Hematopoietic multipotent progenitor cell treated with erythropoietin and hydrocortisone succinate and interleukin-3 and kit ligand, for 4 days (in vitro differentiated cells): ENCODE data around the gene UQCRHL.
A peak's percentile ranks its signal among the peaks of the same experiment; 100 is the strongest.
"Not testable (repeated sequence)": the region's sequence is repeated elsewhere in the genome, so short reads cannot be mapped to it uniquely, and the experiment has no call there.

ENCODE experiments used
- DNase-seq: peaks from one replicate; pipeline ENCODE4 v3.0.0-alpha.2; 2015

Gene UQCRHL

DNA sequence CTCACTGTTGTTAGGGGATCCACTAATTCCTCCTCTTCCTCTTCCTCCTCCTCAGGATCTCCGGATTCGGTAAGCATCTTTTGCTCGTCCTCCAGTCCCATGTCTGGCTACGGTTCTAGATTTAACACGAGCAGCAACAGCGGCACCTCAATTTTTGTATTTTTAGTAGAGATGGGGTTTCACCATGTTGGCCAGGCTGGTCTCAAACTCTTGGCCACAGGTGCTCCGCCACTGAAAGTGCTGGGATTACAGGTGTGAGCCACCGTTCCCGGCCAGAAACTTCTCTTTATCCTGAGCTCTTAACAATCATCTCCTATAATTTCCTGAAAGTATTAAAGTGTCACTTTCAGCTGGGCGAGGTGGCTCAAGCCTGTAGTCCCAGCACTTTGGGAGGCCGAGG, at the start of gene UQCRHL:
Gene UQCRHL, minus strand, starts transcription at position 101 of the 400 bp plus-strand sequence. Its CDS starts 0 bp downstream, at position 101.
- DNase-seq, result not testable (repeated sequence)

DNA sequence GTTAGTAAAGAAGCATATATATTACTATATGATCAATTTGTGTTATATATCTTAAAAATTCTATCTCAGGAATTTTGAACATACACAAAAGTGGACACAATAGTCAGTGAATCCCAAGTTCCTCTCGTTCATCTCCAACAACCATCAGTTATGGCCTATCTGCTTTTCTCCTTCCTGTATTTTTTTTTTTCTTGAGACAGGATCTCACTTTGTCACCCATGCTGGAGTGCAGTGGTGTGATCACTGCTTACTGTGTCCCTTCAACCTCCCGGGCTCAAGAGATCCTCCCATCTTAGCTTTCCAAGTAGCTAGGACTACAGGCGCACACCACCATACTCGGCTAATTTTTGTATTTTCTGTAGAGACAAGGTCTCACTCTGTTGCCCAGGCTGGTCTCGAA, 49.4 kb upstream of the UQCRHL start:
- DNase-seq, result no peak

DNA sequence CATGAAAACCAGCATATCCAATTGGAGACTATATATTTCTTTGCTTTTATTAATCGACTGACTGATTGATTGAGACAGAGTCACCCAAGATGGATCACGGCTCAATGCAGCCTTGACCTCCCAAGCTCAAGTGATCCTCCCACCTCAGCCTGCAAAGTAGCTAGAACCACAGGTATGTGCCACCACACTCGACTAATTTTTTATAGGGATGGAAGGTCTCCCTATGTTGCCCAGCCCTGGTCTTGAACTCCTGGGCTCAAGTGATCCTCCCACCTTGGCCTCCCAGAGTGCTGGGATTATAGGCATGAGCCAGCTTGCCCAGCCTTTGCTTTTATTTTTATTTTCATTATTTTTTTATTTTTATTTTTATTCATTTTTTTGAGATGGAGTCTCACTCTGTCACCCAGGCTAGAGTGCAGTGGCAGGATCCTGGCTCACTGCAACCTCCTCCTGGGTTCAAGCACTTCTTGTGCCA, 45.4 kb upstream of the UQCRHL start:
- no peak for DNase-seq

DNA sequence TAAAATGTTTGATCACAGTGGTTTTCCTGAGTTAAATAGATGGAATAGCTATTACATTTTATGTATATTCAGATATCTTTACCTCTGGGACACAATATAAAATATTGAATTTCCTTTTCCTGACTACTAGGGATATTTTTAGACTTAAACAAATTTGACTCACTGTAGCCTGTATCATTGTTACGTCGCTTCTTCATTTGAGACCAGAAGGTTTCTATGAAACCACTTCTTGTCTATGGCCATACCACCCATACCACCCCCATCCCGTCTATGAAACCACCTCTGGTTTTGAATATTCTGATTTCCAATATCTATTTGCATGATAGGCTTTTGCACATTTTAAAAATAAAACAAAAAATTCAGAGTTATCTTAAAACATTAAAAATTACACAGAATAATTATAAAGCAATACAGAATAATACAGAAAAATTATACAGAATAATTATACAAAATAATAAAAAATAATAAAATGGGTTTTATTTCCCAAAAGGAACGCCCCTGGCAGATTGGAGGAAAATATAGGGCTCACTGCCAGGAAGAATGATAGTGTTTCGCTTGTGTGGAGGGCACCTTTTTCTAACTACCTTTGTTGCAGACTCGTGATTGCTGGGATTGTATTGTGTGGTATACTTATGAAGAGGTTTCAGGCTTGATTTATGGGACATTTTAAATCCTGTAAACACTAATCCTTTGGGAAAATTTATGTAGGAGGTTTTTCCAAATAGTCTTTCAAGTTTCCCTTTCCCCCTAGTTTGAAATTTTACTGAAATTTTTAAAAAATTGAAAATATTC, 44.8 kb upstream of the UQCRHL start:
- peak; percentile 20 for DNase-seq

DNA sequence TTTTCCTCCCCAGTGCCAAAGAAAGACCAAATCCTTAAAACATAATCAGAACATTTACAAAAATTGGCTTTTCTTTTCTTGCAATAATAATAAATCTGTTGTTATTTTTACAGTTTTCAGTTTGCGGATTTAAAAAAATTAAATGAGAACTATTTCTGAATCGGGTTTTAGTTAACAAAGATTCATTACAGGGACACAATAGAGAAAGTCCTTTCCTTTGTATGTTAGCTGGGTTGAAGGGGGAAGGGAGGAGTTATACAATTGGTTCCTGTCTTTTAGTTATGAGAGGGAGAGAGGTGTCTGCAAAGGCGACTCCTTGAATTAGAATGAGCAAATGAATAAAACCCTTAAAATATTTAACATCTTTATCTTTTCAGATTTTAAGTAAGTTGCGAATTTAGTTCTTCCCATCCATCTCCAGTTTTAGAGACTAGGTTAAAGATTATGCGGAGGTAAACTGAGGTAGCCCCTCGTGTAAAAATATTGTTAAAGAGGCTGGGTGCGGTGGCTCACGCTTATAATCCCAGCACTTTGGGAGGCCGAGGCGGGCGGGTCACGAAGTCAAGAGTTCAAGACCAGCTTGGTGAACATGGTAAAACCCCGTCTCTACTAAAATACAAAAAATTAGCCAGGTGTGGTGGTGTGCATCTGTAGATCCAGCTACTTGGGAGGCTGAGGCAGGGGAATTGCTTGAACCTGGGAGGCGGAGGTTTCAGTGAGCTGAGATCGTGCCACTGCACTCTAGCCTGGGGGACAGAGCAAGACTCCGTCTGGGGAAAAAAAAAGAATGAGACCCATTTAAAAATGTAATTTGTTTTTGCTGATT, 44.0 kb upstream of the UQCRHL start:
- peak; percentile 49 for DNase-seq

DNA sequence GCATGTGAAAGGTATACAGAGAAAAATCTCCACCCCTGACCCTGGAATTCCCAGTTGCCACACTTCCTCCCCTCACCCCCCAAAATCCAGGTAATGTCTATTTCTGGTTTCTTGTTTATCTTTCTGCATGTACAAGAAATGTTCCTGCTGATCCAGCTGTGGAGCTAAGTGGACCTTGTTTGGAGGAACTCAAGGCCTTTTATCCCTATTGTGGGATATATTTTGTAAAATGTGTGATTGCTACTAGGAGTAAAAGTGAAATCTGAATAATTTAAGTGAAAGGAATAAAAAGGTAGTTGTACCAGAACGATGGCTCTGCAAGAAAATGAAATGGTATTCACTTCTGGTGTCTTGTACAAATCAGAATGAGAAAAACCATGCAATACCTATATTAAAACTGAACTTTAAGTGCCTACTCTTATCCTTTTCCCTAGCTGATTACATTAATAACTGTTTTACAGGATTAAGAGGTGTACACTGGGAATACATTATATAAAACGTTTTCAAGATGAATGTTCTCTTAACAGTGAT, 43.1 kb upstream of the UQCRHL start:
- no peak for DNase-seq

DNA sequence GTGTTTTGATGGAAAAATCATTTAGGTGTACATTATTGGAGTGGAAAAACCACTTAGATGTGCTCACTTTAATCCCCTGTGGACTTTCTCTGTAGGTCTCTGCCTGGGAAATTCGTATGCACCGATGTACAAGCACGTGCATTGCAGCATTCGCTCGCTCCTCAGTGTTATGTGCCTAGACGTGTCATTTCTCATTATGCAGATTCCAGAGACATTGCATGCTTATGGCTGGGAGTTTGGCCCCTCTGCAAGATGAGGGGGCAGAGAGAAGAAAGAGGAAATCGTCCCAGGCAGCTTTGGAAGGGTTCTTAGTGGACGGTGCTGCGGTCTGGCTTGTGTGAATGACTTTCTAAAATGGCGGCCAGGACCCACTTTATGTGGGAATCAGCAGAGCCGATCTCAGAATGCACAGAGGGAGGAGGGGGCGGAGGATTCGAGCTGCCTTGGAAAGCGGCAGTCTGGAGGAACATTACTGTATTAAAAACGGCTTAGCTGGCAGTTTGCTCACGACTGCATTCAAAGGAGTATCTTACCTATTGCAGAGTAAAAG, 42.4 kb upstream of the UQCRHL start:
- peak; percentile 89 for DNase-seq

DNA sequence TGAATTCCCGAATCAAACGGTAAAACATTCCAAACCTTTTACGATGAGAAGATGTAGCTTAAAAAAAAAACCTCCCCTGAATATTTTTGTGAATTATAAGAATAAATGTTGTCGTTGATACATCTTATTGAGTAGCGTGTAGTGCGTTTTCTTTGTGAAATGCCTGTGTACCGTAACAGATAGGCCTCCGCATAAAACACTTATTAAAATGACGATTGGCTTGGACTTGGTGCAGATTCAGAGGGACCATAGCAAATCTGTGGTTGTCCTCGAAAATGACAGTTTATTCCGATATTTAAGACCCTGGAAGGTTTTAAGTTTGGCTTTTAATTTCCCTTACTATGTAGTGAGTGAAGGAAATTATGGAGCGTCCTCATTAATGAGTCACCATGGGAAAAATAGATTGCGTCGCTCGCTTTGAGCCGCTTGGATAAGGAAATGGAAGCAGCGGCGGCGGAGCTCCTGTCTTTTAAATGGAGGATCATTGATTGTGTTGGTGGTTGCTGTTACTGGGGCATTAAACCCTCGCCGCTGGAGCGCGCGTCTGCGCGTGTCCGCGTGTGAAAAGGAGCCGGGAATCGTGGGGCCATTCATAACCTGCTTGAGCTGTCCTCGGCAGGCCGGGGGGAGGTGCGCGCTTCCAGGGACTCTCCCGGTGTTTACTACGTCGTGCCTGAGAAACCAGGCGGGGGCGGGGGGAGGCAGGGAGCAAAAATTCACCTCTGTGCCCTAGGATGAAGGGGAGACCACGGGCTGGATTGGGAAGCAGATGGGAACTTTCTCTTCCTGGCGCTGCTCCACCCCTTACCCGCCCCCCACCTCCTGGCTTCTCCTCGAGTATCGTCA, 41.7 kb upstream of the UQCRHL start:
- peak; percentile 93 for DNase-seq

DNA sequence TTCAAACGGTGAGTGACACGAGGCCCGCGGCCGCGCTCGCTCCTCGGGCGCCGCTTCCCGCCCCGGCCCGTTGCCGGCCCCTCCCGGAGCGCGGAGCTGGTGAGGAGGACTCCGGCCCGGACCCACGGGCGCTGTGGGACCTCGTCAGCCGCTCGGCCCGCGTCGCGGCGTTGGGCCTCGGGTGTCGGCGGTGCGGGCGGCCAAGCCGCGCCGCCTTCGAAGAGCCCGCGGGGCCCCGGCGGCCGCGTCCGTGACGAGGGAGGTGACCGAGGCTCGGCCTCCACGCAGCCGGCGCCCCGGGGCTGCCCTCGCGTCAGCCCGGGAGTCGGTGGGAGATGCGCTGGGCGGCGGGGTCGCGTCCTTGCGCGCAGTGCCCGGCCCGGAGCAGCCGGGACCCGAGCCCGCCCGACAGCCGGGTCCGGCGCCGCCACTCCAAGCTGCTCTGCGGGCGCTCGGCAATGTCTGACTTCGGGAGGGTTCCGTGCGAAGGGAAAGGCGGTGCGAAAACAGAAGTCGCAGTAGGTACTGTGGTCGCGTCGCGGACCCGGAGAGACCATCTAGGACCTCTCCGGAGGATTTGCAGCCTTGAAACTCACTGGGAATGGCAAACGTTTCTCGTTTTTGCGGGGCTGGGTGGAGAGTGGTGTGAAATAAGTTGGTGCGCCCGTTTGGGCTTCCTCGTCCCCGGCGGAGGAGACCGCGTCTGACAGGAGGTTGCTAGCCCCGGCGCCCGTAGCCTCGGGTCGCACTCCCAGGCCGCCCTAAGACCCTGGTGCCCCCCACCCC, 40.9 kb upstream of the UQCRHL start:
- peak; percentile 75 for DNase-seq

DNA sequence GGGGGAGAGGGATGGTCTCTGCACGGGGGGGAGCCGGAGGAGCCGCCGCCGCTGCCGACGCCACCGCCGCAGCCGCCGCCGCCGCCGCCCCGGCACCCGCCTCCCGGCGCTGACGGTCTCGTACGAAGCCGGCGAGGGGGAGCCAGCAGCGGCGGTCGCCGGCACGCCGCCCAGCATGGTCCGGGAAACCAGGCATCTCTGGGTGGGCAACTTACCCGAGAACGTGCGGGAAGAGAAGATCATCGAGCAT, 40.4 kb upstream of the UQCRHL start:
- no peak for DNase-seq

DNA sequence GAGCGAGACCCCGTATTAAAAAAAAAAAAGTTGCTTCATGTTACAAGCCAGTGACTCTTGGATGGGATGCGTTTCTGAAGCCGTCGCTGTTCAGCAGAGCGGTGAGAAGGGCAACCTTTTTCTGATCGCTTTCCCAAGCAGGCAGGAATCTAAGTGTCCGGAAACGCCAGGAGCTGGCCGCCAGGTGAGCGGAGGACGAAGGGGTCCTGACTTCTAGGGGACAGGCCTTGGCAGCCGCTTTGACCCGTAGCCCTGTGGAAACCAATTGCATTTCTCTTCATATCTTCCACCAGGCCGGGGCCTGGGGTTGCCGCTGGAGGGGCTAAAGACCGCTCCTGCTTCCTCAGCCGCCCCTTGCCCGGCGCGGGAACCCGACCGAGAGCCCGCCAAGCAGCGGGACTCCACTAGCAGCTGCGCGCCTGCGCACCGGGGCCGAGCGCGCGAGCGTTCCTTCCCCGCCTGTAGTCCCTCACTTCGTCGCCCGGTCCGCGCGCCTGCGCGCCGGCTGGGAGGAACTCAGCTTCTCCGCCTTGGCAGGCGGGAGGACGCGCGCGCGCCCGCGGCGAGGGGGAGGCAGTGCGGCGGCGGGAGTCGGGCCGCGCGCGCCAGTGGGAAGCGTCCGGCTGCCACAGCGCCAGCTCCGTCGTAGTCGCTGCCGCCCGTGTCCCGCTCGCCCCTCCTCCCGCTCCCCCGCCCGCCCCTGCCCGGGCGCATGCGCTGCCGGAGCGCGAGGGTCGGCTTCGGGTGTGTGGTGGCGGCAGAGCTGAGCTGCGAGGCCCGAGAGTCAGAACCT, 39.8 kb upstream of the UQCRHL start, which contains the start of gene SPEN:
Gene SPEN, plus strand, starts transcription at position 608 of the 793 bp plus-strand sequence. CDS start 361 bp downstream, outside the sequence.
- DNase-seq, result peak; percentile 99

DNA sequence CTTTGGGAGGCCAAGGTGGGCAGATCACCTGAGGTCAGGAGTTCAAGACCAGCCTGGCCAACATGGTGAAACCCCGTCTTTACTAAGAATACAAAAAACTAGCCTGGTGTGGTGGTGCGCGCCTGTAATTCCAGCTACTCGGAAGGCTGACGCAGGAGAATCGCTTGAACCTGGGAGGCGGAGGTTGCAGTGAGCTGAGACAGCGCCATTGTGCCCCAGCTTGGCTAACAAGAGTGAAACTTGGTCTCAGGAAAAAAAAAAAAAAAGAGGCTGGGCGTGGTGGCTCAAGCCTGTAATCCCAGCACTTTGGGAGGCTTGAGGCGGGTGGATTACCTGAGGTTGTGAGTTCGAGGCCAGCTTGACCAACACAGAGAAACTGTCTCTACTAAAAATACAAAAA, 38.6 kb upstream of the UQCRHL start:
- not testable (repeated sequence) for DNase-seq

DNA sequence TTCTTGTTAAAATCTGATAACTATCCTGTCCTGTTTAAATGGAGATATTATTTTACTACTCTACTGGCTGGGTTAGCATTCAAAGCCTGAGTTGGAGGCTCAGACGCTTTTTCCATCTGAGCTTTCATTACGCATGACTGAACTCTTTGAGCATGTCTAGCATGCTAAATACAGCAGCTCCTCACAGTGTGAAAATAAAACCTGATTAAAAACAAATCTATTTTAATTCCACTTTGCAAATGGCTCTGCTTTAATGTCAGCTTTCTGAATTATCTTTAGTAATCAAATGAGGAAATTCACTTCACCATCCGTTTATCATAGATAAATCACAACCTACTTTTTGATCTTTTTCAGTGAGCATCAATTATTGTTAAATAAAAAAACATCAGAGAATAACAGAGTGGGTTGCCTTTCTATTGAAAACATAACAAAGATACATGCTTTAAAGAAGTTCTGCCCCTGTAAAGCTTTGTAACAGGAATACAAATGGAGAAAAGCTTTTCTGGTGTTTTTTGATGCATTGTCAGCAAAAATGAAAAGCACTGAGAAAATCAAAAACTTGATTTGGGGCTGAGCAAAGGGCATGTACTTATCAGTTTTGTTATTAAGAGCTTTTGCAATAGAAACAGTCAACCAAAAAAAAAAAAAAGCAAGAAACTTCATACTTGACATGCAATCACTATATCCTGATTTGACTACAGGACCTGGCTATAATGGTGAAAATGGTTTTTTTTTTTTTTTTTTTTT, 36.5 kb upstream of the UQCRHL start:
- no peak for DNase-seq

DNA sequence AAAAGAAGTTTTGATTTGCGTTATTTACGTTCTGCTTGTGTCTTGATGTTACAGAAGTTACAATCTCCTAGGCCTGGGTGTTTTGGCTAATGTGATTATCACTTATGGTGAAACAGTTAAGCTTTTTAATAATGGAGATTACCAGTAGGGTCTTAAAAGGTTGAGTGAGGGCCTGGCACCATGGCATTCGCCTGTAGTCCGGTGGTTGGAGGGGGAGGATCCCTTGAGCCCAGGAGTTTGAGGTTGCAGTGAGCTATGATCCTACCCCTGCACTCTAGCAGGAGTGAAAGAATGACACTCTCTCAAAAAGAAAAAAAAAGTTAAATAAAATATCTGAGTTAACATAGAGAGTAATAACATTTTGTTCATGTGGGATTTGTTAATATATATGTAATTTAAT, 31.3 kb upstream of the UQCRHL start:
- no peak for DNase-seq

DNA sequence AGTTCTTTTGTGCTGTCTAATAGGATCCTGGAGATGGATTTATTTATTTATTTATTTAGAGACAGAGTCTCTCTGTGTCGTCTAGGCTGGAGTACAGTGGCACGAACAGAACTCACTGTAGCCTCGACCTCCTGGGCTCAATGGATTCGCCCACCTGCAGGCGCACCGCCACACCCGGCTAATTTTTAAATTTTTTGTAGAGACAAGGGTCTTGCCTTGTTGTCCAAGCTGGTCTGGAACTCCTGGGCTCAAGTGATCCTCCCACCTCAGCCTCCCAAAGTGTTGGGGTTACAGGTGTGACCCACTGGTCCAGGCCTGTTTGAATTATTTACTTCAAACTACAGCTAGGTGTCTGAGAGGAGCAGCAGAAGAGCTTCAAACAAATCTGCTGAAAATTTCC, 30.5 kb upstream of the UQCRHL start:
- no peak for DNase-seq

DNA sequence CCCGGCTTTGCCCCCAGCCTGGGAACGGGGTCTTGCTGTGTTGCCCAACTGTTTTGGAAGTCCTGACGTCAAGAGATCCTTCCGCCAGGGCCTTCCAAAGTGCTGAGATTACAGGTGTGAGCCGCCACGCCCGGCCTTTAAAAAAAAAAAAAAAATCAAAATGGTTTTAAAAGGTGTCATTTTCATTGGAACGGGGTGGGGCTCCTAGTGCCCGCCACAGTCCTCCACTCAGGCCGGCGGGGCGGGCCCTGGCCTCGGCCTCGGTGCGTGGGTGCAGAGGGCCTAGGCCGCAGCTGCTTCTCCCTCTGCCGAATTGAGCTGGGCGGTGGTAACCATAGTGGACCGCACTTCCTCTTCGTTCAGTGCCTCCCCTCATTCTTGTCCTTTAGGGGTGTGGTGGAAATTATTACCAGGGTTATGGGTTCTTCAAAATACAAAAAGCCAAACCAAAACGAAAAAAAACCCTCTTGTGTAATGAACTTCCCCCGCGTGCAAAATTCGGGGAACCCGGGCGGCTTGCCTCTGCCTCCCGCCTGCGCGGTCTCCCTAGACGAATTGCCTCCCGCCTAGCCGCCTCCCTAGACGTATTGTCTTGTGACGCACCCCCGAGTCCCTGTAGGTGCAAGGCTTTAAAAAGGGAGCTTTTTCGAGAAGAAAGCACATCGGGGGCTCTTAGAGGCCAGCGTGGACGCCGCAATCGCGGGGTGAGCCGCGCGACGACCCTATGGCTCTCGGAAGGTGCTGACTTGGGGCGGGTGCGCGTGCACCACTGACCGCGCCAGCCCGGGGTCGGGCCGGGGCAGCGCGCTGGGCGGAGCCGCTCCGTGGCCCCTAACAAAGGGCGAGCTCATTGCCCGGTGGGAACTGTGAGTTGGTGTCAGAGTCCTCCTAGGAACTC, 29.6 kb upstream of the UQCRHL start:
- DNase-seq, result peak; percentile 89

DNA sequence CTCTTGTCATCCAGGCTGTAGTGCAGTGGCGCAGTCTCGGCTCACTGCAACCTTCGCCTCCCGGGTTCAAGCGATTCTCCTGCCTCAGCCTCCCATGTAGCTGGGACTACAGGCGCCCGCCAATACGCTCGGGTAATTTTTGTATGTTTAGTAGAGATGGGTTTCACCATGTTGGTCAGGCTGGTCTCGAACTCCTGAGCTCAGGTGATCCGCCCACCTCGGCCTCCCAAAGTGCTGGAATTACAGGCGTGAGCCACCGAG, 29.0 kb upstream of the UQCRHL start:
- not testable (repeated sequence) for DNase-seq

DNA sequence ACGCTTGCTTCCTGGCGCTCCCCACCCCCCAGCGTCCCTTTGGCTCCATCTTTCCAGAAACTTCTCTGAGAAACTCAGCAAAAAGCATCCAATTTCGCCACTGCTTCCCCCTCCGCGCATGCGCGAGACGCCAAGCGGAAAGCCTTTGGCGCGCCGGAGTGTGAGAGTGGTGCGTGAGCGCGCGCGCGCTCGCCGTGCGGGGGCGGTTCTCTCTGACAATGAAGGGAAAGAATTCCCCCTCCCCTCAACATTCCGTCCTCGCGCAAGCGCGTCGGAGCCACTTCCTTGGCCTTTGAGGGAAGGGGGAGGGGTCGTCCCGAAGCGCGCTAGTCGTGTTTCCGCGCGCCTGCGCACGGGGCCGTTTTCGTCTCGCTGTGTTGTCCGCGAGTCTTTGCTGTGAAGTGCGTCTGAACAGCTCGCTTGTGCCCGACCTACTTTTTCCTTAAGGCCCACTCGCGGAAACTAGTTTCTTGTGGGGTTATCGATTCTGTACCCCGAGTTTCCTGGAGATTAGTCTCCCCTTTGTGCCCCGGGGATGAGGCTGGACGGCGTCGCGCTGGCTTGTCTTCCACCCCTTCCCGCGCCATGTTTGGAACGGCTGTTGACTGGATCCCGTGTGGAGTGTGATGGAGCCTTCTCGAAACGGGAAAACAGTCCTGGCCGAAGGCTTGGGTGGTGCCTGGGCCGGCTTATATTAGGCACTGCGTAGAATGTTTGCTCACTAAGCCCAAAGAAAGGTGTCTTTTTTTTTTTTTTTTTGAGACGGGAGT, 28.5 kb upstream of the UQCRHL start:
- DNase-seq, result peak; percentile 100
